A375 (cell line): ENCODE measurements around the gene PEX3. TPM values are rescaled to one million over a fixed set of nuclear protein-coding genes. Genes with fewer than 3 reads are reported as not detected.

Source experiments
- small RNA-seq: library from RNA; depleted of rRNA; stranded (forward); fragments of <200 nt; gene quantifications from one replicate; pipeline ENCODE3, GENCODE V24; 2014
- total RNA-seq: library from RNA; depleted of rRNA; stranded (reverse); fragments of >200 nt; shearing (Covaris generic); gene quantifications from 2 replicates; pipeline ENCODE4 v1.2.3, GENCODE V29; 2014; rRNA removed

The PEX3 gene, protein sequence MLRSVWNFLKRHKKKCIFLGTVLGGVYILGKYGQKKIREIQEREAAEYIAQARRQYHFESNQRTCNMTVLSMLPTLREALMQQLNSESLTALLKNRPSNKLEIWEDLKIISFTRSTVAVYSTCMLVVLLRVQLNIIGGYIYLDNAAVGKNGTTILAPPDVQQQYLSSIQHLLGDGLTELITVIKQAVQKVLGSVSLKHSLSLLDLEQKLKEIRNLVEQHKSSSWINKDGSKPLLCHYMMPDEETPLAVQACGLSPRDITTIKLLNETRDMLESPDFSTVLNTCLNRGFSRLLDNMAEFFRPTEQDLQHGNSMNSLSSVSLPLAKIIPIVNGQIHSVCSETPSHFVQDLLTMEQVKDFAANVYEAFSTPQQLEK
- 7.6 and 9.9 TPM in 2 replicates for total RNA-seq

DNA sequence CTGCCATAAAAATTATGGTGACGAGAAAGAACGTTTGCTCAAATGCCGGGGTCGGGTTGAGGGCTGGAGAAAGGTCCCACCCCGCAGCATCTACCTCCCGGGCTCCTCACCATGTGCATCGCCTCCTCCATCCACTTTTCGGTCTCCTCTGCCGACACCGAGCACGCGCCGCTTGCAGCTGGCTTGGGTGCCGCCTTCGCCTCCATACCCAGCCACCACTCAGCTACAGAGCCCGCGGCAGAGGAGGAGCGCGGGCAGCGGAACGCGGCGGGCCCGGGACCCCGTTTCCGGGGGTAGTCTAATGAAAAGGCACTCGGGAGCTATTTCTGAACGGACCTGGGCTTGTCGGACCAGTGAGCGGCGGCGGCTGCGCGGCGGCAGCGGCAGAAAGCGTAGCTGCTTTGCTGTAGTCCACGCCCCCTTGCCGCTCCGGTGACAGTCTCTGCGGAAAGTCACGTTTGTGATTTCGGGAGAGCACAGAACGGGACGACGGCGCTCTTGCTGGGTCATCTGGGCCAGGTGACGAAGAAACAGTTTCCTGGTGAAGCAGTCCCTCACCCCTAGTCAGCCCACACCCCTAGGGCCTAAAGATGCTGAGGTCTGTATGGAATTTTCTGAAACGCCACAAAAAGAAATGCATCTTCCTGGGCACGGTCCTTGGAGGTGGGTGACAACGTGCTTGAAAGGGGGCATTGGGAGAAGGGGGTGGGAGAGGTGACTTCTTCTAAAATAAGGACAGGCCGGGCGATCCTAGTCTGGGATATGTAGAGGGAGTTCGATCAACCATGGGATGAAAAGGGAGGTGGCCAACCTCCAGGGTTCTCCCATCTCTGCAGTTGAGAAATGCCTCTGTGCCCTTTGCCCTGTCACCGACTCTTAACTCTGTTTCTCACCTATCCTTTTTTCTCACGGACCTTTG lies at the start of gene PEX3, which contains the start of gene ADAT2:
TSS of gene PEX3 (plus strand) at position 353 of the 919 bp plus-strand sequence. CDS start at position 591, 238 bp downstream.
TSS of gene ADAT2 (minus strand) at position 243 of the 919 bp plus-strand sequence. CDS start at position 206, 37 bp downstream.

DNA sequence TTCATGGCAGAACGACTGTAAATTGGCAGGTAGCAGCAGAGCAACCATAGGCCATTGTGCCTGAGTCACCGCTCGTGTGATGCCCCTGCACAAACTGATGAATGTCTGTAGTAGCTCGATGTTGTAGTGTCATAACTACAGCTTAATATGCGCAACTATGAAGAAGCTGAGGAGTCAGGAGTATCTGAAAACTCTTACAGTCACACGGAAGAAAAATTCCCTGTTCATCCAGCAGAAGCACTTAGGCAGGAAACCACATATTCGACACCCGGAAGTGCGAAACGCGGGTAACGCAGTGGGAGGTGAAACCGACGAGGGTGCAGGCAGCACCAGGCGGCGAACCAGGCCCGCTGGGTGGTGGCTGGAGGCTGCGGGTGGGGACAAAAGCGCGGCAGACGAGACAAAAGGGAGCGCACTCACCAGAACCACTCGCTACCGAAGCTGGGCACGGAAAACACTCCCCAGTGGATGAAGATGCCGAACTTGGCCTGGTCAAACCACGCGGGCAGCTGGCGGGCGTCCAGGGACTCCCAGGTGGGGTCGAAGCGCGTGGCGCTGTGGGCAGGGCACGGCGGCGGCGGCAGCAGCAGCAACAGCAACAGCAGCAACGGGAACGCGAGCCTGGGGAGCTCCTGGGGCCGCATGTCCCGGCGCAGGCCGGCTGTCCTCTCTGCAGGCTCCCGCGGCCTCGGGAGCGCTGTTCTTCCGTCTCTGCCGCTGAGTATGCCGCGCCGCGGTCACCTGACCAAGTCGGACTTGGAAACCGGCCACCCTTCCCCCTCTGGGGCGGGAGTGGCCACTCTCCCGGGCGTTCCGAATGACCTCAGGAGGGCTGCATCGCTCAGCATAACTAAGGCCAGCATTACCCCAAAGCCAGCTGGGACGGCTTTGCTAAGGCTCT lies 60.6 kb downstream of the PEX3 start, which contains the start of gene FUCA2:
TSS of gene FUCA2 (minus strand) at position 730 of the 901 bp plus-strand sequence. CDS start at position 644, 86 bp downstream.

Small RNA genes within 50 kb of the gene (small RNA-seq; reads per million reads assigned to genes)
- 0.21 reads per million for gene RNA5SP221

Other genes starting within 250 kb of the PEX3 start
- gene ADAT2, start 110 bp upstream of the PEX3 start, total RNA-seq: 6.4 and 7.6 TPM in 2 replicates
- gene FUCA2, start 60.9 kb downstream of the PEX3 start, total RNA-seq: 16.5 and 18.0 TPM in 2 replicates
- 7.5 and 10.4 TPM in 2 replicates for gene PHACTR2, start 227.2 kb downstream of the PEX3 start, total RNA-seq